ENCODE results near the gene IZUMO1. TPM values are rescaled to one million over a fixed set of nuclear protein-coding genes. Genes with fewer than 3 reads are reported as not detected.

IZUMO1 gene
- total and polyA plus RNA-seq, 5 donors from 2014 or later = not detected

DNA sequence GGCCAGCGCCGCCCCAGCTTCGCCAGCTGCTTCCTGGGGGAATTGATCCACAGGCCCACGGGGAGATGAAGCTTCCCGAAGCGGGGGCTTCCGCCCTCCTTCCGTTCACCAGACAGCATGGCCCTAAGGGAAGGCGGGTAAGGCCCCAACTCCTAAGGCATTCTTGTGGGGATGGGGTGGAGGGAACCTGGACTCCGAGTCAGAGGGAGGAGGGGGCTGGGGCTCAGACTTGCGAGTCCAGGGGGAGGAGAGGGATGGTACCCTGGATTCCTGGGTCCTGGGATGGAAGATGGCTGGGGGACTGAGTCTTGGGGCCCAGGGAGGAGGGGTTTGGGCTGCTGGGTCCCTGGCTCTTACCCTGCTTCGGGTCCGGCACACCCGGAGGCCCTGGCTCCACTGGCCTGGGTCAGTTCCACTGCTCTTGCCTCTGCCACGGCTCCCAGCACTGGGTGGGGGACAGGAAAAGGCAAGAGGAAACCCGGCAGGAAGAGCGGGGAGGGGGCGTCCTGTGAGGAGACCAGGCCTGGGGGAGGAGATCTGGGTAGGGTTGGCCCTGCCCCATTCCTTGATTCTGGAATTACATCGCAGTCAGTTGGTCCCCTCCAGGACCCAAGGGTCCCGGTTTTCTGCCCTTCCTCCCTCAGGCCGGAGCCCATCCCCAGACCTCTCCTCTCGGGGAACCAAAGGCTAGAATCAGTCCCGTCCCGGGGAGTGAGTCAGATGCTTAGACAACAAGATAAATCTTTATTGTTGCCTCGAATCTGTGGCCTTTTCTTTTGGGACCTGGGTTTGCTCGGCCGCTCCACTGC is 6.3 kb downstream of the IZUMO1 start, which contains the start of gene RASIP1:
Gene RASIP1 (minus strand): TSS at position 447 of the 809 bp plus-strand sequence. CDS start 328 bp downstream, at position 119.
- Histone ChIP-seq H3K9me3 (ENCODE audit: control insufficient read depth in 2 of 2, low read length in 2 of 2) (peaks cover 0 to 3% of the 10 kb centered on the region in 2 experiments), H3K4me1 (ENCODE audit: control insufficient read depth, insufficient read depth, low read length, poor library complexity, severe bottlenecking) (peaks cover 22% of the 10 kb centered on the region), H3K27me3 (ENCODE audit: control insufficient read depth, insufficient read depth, low read length) (no peaks in the 10 kb centered on the region), H3K4me3 (ENCODE audit: low read depth, low read length) (no peak within 1 kb of the TSS), H3K36me3 (ENCODE audit: control insufficient read depth, insufficient read depth, low read length) (no peaks in the 10 kb centered on the region), H3K27ac (ENCODE audit: insufficient read depth, low read length, poor library complexity, severe bottlenecking) (no peak within 1 kb of the TSS)
- peaks cover 4% of the 10 kb centered on the region for H3K36me3 Mint-ChIP-seq
- peaks cover 0 to 35% (median 6%) of the 10 kb centered on the region in 4 donors for H3K4me1 Mint-ChIP-seq
- no peak for DNase-seq
- peak within 1 kb of the TSS in 3 of 4 donors; percentile 48 to 59 (median 57) for H3K4me3 Mint-ChIP-seq
- H3K27ac Mint-ChIP-seq = no peak within 1 kb of the TSS
- ATAC-seq (ENCODE audit: low read depth in 2 of 2) = no peak
- H3K9me3 Mint-ChIP-seq = no peaks in the 10 kb centered on the region
- H3K27me3 Mint-ChIP-seq = peaks cover 23% of the 10 kb centered on the region

DNA sequence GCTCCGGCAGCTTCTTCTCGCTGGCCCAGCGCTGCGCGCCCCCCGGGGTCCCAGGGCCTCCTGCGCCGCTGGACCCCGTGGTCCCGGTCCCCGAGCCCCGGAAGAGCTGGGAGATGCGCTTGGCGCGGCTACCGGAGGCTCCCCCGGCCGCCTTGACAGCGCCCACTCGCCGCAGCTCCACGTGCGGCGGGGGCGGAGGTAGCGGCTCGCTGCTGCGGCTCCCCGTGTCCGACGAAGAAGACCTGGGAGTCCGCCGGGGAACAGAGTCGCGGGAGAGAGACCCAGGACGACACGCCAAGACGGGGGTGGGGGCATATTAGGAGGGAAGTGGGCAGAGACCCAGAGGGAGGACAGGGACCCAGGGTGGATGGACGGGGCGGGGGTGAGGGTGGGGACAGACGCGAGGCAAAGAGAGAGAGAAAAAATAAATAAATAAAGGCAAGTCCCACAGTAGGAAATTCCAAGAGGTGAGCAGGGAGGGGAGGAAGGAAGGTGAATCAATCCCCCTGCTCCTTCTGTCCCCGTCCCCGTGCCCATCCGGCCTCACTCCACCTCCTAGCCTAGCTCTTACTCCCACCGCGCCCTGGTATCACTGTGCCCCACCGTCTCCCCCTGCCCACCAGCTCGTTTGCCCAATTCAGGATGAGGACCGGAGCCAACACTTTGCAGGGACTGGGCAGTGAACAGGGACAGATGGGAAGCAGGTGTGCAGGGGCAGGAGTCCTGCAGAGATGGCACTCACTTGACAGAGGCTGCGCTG is 7.1 kb downstream of the IZUMO1 start:
- H3K36me3 ChIP-seq (ENCODE audit: control insufficient read depth, insufficient read depth, low read length) = no peaks in the 10 kb centered on the region
- no peak overlapping the region for H3K27ac ChIP-seq (ENCODE audit: insufficient read depth, low read length, poor library complexity, severe bottlenecking)
- no peak overlapping the region for H3K4me3 ChIP-seq (ENCODE audit: low read depth, low read length)
- no peaks in the 10 kb centered on the region for H3K27me3 ChIP-seq (ENCODE audit: control insufficient read depth, insufficient read depth, low read length)
- Mint-ChIP-seq H3K27ac (no peak overlapping the region), H3K4me3 (peak overlapping the region in 2 of 4 donors; percentile 32 to 59), H3K9me3 (peaks cover 0 to 2% (median 0%) of the 10 kb centered on the region in 7 donors), H3K4me1 (peaks cover 0 to 31% (median 6%) of the 10 kb centered on the region in 4 donors), H3K36me3 (peaks cover 4% of the 10 kb centered on the region), H3K27me3 (peaks cover 22% of the 10 kb centered on the region)
- H3K4me1 ChIP-seq (ENCODE audit: control insufficient read depth, insufficient read depth, low read length, poor library complexity, severe bottlenecking) = peaks cover 22% of the 10 kb centered on the region
- DNase-seq (no peak), ATAC-seq (ENCODE audit: low read depth in 2 of 2) (no peak)
- no peaks in the 10 kb centered on the region for H3K9me3 ChIP-seq (ENCODE audit: control insufficient read depth in 2 of 2, low read length in 2 of 2)

DNA sequence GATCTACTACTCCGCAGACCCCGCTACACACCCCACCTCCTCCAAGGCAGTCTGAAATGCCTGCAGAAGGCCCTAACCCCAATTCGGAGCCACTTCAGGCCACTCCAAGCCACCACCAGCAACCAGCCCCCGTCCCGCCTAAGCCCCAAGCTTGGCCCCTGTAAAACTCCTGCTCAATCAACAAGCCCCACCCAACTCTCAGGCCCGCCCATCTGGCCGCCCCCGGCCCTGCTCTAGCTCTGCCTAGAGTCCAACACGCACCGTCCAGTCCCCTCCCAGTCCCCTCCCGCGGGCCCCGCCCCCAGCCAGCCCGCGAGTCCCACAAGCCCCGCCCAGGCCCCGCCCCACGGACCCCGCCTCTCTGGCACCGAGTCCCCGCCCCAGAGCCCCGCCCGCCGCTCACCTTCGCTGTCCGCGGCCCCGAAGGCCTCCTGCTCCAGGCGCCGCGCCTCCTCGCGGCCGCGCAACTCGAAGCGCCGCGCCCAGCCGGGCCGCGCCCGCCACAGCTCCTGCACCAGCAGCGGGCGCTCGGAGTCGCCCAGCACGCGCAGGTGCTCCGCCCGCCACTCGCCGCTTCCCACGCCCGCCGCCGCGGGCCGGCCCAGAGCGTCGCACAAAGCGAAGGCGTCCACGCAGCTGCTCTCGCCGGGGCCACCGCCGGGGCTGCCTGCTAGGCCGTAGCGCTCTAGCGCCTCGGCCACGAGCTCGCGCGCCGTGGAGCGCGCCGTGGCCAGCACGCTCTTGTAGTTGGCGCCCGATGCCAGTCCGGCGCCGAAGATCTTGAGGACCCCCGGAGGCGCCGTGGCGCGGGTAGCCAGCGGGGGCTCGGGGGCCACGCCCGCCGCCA is 7.9 kb downstream of the IZUMO1 start:
- H3K9me3 Mint-ChIP-seq = peaks cover 0 to 2% (median 0%) of the 10 kb centered on the region in 7 donors
- Histone ChIP-seq H3K36me3 (ENCODE audit: control insufficient read depth, insufficient read depth, low read length) (no peaks in the 10 kb centered on the region), H3K4me1 (ENCODE audit: control insufficient read depth, insufficient read depth, low read length, poor library complexity, severe bottlenecking) (peaks cover 22% of the 10 kb centered on the region), H3K9me3 (ENCODE audit: control insufficient read depth in 2 of 2, low read length in 2 of 2) (no peaks in the 10 kb centered on the region), H3K27me3 (ENCODE audit: control insufficient read depth, insufficient read depth, low read length) (no peaks in the 10 kb centered on the region), H3K27ac (ENCODE audit: insufficient read depth, low read length, poor library complexity, severe bottlenecking) (no peak overlapping the region), H3K4me3 (ENCODE audit: low read depth, low read length) (no peak overlapping the region)
- peaks cover 24% of the 10 kb centered on the region for H3K27me3 Mint-ChIP-seq
- ATAC-seq (ENCODE audit: low read depth in 2 of 2) = peak; percentile 91 to 94
- H3K4me3 Mint-ChIP-seq = peak overlapping the region in 2 of 4 donors; percentile 65 to 68
- H3K27ac Mint-ChIP-seq = peak overlapping the region in 2 of 3 donors; percentile 36 to 63
- H3K36me3 Mint-ChIP-seq = peaks cover 4% of the 10 kb centered on the region
- DNase-seq = peak; percentile 83 to 89 (median 86)
- peaks cover 0 to 31% (median 6%) of the 10 kb centered on the region in 4 donors for H3K4me1 Mint-ChIP-seq

DNA sequence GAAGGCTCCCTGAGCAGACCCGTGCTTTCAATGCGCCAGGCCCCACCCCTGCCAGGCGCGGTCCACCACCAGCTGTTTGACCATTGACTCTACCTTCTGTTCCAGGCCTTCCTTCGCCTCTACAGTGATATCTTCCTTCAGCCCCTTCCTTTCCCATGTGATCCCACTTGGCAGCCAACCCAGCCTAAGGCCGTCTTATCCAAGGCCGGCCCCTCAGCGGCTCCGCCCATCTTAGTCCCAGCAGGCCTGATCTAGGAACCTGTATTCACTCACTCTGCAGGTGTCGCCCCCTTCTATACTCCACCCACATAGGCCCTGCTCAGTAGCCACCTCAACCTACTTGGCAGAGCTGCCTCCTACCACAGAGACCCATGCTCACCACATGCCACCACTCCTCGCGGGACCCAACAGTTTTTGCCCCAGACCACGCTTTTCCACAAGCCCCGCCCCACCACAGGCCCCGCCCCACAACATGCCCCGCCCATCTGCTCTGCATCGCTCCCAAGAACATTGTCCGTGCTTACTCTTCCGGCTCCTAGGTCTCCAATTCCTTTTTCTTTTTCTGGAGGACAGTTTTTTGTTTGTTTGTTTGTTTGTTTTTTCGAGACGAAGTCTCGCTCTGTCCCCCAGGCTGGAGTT is 9.2 kb downstream of the IZUMO1 start:
- H3K4me3 ChIP-seq (ENCODE audit: low read depth, low read length) = no peak overlapping the region
- no peak for ATAC-seq (ENCODE audit: low read depth in 2 of 2)
- Mint-ChIP-seq H3K27ac (peak overlapping the region in 1 of 3 donors; percentile 82), H3K9me3 (peaks cover 0 to 2% (median 0%) of the 10 kb centered on the region in 7 donors), H3K36me3 (no peaks in the 10 kb centered on the region), H3K27me3 (peaks cover 24% of the 10 kb centered on the region), H3K4me3 (peak overlapping the region in 2 of 4 donors; percentile 33 to 41), H3K4me1 (peaks cover 0 to 31% (median 6%) of the 10 kb centered on the region in 4 donors)
- no peak overlapping the region for H3K27ac ChIP-seq (ENCODE audit: insufficient read depth, low read length, poor library complexity, severe bottlenecking)
- no peak for DNase-seq
- H3K36me3 ChIP-seq (ENCODE audit: control insufficient read depth, insufficient read depth, low read length) = no peaks in the 10 kb centered on the region
- H3K4me1 ChIP-seq (ENCODE audit: control insufficient read depth, insufficient read depth, low read length, poor library complexity, severe bottlenecking) = peaks cover 22% of the 10 kb centered on the region
- no peaks in the 10 kb centered on the region for H3K9me3 ChIP-seq (ENCODE audit: control insufficient read depth in 2 of 2, low read length in 2 of 2)
- H3K27me3 ChIP-seq (ENCODE audit: control insufficient read depth, insufficient read depth, low read length) = no peaks in the 10 kb centered on the region

DNA sequence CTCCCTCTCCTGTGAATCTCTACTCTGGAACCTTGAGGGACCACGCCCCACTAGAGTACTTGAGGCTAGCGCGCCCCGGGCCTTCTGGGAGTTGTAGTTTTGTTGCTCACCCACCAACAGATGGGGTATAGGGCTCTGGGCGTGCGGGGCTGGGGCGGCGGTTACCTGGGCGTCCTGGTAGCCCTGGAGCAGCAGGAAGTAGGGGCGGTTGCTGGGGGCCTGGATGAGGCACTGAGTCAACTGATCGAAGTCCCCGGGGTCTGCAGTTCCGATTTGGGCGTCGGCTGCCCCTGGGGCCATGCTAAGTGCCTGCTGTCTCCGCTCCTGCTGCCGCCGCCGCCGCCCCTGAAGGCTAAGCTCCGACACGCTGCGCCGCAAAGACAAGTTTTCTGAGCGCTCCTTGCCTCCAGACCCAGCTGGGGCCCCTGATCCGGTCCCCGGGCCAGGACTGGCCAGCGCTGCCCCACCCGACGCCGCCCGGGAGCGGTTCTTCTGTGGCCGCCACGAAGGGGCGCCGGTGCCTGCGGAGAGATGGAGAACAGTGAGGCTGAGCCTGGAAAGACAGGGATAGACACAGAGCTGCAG is 11.6 kb downstream of the IZUMO1 start:
- H3K4me1 ChIP-seq (ENCODE audit: control insufficient read depth, insufficient read depth, low read length, poor library complexity, severe bottlenecking) = peaks cover 16% of the 10 kb centered on the region
- no peak for ATAC-seq (ENCODE audit: low read depth in 2 of 2)
- no peaks in the 10 kb centered on the region for H3K27me3 ChIP-seq (ENCODE audit: control insufficient read depth, insufficient read depth, low read length)
- Mint-ChIP-seq H3K36me3 (no peaks in the 10 kb centered on the region), H3K27me3 (peaks cover 10% of the 10 kb centered on the region), H3K27ac (no peak overlapping the region), H3K4me3 (no peak overlapping the region), H3K9me3 (peaks cover 0 to 3% (median 0%) of the 10 kb centered on the region in 7 donors), H3K4me1 (peaks cover 0 to 15% (median 0%) of the 10 kb centered on the region in 4 donors)
- no peak overlapping the region for H3K4me3 ChIP-seq (ENCODE audit: low read depth, low read length)
- no peaks in the 10 kb centered on the region for H3K9me3 ChIP-seq (ENCODE audit: control insufficient read depth in 2 of 2, low read length in 2 of 2)
- H3K27ac ChIP-seq (ENCODE audit: insufficient read depth, low read length, poor library complexity, severe bottlenecking) = no peak overlapping the region
- DNase-seq = no peak
- no peaks in the 10 kb centered on the region for H3K36me3 ChIP-seq (ENCODE audit: control insufficient read depth, insufficient read depth, low read length)

DNA sequence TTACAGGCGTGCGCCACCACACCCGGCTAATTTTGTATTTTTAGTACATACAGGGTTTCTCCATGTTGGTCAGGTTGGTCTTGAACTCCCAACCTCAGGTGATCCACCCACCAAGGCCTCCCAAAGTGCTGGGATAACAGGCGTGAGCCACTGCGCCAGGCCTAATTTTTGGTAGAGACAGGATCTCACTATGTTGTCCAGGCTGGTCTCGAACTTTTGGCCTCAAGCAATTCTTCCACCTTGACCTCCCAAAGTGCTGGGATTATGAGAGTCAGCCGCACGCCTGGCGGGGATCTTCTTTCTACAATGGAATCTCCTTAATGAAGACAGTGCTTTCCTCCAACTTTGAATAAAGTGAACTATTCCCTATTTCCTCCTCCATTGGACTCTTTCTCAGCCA is 12.1 kb downstream of the IZUMO1 start:
- no peak for ATAC-seq (ENCODE audit: low read depth in 2 of 2)
- no peak overlapping the region for H3K4me3 Mint-ChIP-seq
- H3K27me3 Mint-ChIP-seq = peaks cover 10% of the 10 kb centered on the region
- H3K9me3 Mint-ChIP-seq = peaks cover 0 to 4% (median 0%) of the 10 kb centered on the region in 7 donors
- Histone ChIP-seq H3K9me3 (ENCODE audit: control insufficient read depth in 2 of 2, low read length in 2 of 2) (no peaks in the 10 kb centered on the region), H3K27ac (ENCODE audit: insufficient read depth, low read length, poor library complexity, severe bottlenecking) (no peak overlapping the region), H3K4me1 (ENCODE audit: control insufficient read depth, insufficient read depth, low read length, poor library complexity, severe bottlenecking) (peaks cover 12% of the 10 kb centered on the region), H3K27me3 (ENCODE audit: control insufficient read depth, insufficient read depth, low read length) (no peaks in the 10 kb centered on the region), H3K4me3 (ENCODE audit: low read depth, low read length) (no peak overlapping the region), H3K36me3 (ENCODE audit: control insufficient read depth, insufficient read depth, low read length) (no peaks in the 10 kb centered on the region)
- DNase-seq = no peak
- H3K27ac Mint-ChIP-seq = no peak overlapping the region
- H3K36me3 Mint-ChIP-seq = no peaks in the 10 kb centered on the region
- H3K4me1 Mint-ChIP-seq = peaks cover 0 to 11% (median 0%) of the 10 kb centered on the region in 4 donors
